Measurements from ENCODE around the gene EGF.
"Not testable (repeated sequence)": the region's sequence is repeated elsewhere in the genome, so short reads cannot be mapped to it uniquely, and the experiment has no call there.

The EGF gene

GRCh38 chr4:109914322-109914721 is 1.6 kb downstream of the EGF start:
- DNase-seq (ENCODE audit: low read depth in 1 of 2, low spot score in 1 of 2): no peak

DNA sequence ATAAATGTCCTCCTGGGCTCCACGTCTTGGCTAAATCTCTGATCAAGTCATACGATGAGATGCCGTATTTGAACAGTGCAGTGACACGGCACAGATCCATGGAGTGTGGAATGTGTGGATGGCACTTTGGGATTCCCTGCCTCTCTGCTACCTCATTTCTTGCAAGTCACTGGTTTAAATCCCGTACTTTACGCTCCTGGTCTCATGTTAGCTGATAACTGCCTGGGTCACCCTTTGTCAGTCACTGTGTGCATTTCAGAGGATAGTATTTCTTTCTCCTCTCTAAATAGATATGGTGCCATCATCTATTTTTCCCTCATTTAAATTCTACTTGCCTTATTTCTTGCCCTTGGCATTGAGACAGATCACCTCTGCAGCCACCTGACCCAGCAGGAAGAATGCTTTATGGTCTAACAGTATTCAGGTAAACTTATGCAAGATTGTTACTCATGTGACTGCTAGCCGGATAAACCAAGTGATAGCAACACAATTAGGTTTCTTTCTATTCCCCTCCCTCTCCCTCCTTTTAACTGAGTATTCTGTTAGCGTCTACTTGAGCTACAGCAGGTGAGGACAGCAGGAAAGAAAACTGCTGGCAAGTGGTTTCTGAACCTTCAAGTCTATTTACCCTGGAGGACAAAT is 2.8 kb downstream of the EGF start:
- no peak for DNase-seq (ENCODE audit: low read depth in 1 of 2, low spot score in 1 of 2)

- no peak for DNase-seq (ENCODE audit: low read depth in 1 of 2, low spot score in 1 of 2)
These were observed 3.3 kb downstream of the EGF start for GRCh38 chr4:109916027-109916409.

GRCh38 chr4:109921384-109921808 is 8.7 kb downstream of the EGF start:
- no peak for DNase-seq (ENCODE audit: low read depth in 1 of 2, low spot score in 1 of 2)

DNA sequence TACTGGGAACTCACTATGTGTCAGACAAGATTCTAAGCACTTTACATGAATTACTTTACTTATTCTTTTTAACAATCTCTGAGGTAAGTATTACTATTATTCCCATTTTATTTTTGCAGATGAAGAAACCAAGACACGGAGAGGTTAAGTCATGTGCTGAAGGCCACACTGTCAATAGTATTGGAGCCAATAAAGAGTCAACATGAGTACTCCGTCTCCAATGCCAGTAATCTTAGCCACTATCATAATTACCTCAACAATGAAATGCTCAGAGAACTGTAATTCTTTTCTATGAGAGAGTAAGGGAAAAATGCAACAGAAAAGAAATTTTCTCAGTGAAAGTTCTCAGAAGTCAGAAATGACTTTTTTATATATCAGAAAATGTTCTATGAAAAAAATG is 12.7 kb downstream of the EGF start:
- no peak for DNase-seq (ENCODE audit: low read depth in 1 of 2, low spot score in 1 of 2)

GRCh38 chr4:109928327-109929045 is 15.8 kb downstream of the EGF start:
- no peak for DNase-seq (ENCODE audit: low read depth in 1 of 2, low spot score in 1 of 2)

DNA sequence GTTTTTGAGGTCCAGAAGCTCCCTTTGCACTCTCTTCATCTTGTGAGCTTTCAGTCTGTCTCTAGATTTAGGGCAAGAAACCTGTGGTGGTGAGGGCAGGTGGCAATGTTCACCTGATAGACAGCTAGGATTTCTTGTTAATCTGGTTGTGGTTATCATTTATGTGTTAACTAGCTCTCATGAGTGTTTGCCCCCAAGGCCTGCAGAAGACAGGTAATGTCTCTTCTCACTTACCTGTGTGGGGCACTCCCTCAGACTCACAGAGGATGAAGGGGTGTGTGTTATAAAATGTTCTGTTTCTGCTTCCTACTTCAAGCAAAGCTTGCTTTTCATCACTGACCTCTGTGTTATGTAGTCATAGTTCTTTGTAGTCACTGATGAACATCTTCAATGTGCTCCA is 17.8 kb downstream of the EGF start:
- DNase-seq (ENCODE audit: low read depth in 1 of 2, low spot score in 1 of 2): no peak

- DNase-seq (ENCODE audit: low read depth in 1 of 2, low spot score in 1 of 2): no peak
These were observed 18.2 kb downstream of the EGF start for GRCh38 chr4:109930872-109931271.

- no peak for DNase-seq (ENCODE audit: low read depth in 1 of 2, low spot score in 1 of 2)
These were observed 18.6 kb downstream of the EGF start for GRCh38 chr4:109931318-109931717.

- DNase-seq (ENCODE audit: low read depth in 1 of 2, low spot score in 1 of 2): not testable (repeated sequence)
These were observed 24.7 kb downstream of the EGF start for GRCh38 chr4:109937352-109937751.

DNA sequence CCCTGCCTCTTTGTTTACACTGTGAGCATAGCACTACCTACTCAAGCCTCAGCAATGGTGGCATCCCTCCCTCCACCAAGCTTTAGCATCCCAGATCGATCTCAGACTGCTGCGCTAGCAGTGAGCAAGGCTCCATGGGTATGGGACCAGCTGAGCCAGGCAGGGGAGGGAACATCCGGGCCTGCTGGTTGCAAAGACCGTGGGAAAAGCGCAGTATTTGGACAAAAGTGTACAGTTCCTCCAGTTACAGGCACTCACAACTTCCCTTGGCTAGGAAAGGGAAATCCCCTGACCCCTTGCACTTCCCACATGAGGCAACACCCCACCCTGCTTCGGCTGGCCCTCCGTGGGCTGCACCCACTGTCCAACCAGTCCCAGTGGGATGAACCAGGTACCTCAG is 26.5 kb downstream of the EGF start:
- no peak for DNase-seq (ENCODE audit: low read depth in 1 of 2, low spot score in 1 of 2)

DNA sequence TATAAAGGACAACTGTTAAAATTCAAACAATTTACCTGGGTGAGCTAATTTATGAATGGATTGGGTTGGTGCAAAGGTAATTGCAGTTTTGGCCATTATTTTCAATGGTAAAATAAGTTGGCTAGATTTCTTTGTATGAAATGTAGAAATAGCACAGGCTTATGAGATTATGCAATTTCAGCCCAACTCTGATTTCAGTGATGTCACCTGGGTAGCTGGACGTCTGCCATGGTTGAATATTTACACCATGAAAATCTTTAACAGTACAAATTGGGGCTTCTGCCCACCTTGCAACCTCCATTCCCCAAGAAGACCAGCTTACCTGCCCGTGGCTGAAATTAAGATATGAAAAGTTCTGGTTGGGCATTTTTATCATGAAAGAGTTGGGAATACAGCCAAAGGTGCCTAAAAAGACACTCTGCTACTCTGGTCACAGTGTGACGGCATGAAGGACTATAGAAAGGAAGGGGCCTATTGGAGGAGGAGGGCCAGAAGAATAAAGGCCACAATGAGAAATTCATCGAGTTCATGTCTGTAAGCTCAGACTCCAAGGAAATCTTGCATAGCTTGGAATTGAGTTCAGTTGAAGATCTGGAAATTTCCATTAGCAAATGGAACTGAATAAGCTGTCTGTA is 29.7 kb downstream of the EGF start:
- DNase-seq (ENCODE audit: low read depth in 1 of 2, low spot score in 1 of 2): no peak

GRCh38 chr4:109943745-109944144 is 31.1 kb downstream of the EGF start:
- DNase-seq (ENCODE audit: low read depth in 1 of 2, low spot score in 1 of 2): no peak

- DNase-seq (ENCODE audit: low read depth in 1 of 2, low spot score in 1 of 2): no peak
These were observed 31.9 kb downstream of the EGF start for GRCh38 chr4:109944591-109944990.

DNA sequence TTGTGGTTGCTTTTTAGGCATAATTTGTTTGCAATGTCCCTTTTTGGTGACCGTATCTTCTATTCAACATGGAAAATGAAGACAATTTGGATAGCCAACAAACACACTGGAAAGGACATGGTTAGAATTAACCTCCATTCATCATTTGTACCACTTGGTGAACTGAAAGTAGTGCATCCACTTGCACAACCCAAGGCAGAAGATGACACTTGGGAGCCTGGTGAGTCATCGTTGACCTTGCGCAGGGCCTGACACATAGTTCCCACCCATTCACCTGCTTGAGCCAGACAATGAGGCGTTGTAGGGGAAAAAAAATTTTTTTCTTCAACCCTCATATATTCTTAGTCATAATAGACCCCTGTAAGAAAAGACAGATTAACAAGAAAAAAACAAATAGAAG is 32.4 kb downstream of the EGF start:
- peak in 1 of 2 donors; percentile 3 for DNase-seq (ENCODE audit: low read depth in 1 of 2, low spot score in 1 of 2)

DNA sequence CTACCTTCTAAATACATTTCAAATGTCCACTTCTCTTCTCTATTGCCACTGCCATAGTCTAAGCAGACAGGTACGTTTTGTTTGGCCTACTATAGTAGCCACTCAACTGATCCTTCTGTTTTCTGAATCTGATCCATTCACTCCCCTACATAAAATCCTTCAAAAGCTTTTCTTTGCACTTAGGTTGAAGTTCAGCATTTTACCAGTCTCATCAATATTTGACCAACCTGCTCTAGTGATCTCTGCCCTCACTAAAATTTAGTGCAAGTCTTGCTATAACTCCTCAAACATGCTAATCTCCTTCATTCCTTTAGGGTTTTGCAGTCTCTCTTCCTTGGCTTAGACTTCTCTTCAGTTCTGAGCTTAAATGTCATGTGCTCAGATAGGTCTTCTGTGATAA is 33.4 kb downstream of the EGF start:
- no peak for DNase-seq (ENCODE audit: low read depth in 1 of 2, low spot score in 1 of 2)

GRCh38 chr4:109947457-109947856 is 34.8 kb downstream of the EGF start:
- no peak for DNase-seq (ENCODE audit: low read depth in 1 of 2, low spot score in 1 of 2)

DNA sequence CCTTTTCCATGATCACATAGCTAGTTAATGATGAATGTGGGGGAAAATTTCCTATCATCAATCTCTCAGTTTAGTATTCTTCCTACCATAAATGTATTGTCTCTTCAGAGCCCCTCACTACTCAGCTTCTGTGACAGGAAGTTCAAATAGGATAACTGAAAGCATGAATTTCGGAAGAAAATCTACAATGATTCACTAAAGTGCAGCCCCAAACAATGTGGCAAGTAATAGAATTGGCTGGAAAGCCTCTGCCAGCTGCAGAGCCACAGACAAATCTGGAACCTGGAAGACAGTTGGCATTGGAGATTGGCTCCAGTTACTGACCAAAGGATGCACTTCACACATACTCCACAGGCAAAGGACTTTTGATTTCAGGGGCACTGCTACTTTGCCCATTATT is 35.2 kb downstream of the EGF start:
- no peak for DNase-seq (ENCODE audit: low read depth in 1 of 2, low spot score in 1 of 2)

DNA sequence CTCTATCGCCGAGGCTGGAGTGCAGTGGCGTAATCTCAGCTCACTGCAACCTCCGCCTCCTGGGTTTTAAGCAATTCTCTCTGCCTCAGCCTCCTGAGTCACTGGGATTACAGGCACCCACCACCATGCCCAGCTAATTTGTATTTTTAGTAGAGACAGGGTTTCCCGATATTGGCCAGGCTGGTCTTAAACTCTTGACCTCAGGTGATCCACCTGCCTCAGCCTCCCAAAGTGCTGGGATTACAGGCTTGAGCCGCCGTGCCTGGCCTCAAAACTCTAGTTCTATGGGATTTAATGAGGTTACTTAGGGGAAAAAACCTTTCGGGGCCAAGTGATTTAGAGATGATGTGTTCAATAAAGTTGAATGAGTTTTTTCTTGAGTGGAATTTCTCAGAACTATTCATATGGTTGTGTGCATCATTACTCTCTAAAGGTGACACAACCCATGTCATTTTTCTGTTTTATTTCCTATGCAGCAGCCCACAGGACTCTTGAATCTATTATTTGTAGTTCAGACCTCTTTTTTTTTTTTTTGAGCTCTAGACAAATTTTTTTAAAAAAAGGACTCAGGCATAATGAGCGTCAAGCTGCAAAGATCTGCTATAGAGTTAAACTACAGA is 36.5 kb downstream of the EGF start:
- not testable (repeated sequence) for DNase-seq (ENCODE audit: low read depth in 1 of 2, low spot score in 1 of 2)

DNA sequence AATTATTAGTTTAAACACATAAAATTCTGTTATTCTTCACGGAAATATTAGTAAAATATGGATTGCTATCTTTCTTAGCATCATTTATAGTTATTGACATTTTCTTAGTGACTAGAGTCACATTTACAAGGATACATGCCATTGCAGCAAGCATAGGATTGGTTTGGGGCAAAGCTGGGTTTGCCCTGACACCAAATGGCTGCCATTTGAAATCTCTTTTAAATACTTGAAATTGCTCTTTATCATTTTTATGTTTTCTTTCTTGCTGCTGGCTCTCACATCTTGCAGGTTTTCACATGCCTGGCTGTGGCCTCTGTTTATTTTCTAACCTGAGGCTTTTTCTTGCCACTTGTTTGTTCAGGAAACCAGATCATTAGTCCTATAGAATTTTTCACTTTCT is 39.9 kb downstream of the EGF start:
- no peak for DNase-seq (ENCODE audit: low read depth in 1 of 2, low spot score in 1 of 2)

DNA sequence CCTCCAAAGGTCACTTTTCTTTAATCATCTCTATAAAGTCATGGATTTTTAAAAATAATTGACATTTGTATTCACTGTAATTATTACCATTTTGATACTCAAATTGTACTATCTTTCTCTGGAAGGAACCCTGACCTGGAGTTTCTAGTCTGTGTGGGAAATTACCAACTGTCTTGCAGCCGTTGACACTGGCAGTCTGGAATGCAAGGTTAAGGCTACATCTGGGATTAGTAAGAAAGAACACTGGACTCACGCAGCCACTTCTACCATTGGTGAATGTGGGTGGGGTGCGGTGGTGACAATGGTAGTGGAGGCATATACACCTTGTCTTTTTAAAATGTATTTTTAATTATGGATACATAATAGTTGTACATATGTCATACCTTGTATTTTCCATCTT is 40.9 kb downstream of the EGF start:
- DNase-seq (ENCODE audit: low read depth in 1 of 2, low spot score in 1 of 2): no peak

GRCh38 chr4:109955146-109955545 is 42.5 kb downstream of the EGF start:
- no peak for DNase-seq (ENCODE audit: low read depth in 1 of 2, low spot score in 1 of 2)

Data from stimulated activated CD4-positive, alpha-beta T cell treated with anti-CD3 and anti-CD28 coated beads, Interleukin-15, amount 100 ng/mL, for 1 hour (primary cell).